OCI-LY7 (cell line): ENCODE measurements around the gene CABP2. TPM values are rescaled to one million over a fixed set of nuclear protein-coding genes. Genes with fewer than 3 reads are reported as not detected.

ENCODE experiments used
- BruUV-seq: library from RNA; stranded (reverse); fragments of 400-500 nt; replicated peaks from 2 replicates; lab custom pipeline; 2021; lab: Mats Ljungman, UMichigan
- CTCF ChIA-PET: fragments of 300-600 bp; sonication (Branson Sonifier 250); formaldehyde crosslinking; loops from one replicate; lab custom pipeline; 2022; ENCODE audit warnings: antibody characterized with exemption; ENCODE audit not compliant: unreplicated experiment; lab: Charles Lee
- POLR2A ChIA-PET: fragments of 300-600 bp; sonication (Branson Sonifier 250); formaldehyde crosslinking; loops from one replicate; lab custom pipeline; 2022; ENCODE audit warnings: antibody characterized with exemption; lab: Charles Lee
- DNase-seq: peaks from one replicate; pipeline ENCODE4 v3.0.0-alpha.2; 2015; ENCODE audit warnings: low spot score
- H2AFZ ChIP-seq: fragments of 200-600 bp; sonication (generic), shearing (Covaris generic); 2 replicates; pipeline ENCODE4 v1.6.1; 2014; ENCODE audit warnings: mild to moderate bottlenecking, antibody characterized with exemption, low read length, moderate library complexity
- H3K27ac ChIP-seq: fragments of 200-600 bp; sonication (generic); 2 replicates; pipeline ENCODE4 v1.5.1; 2014; ENCODE audit warnings: mixed run types, low read depth, mild to moderate bottlenecking, moderate library complexity, low read length, inconsistent platforms; ENCODE audit not compliant: poor library complexity, severe bottlenecking
- H3K36me3 ChIP-seq: fragments of 200-600 bp; sonication (generic); 2 replicates; pipeline ENCODE4 v1.6.1; 2014; ENCODE audit warnings: mild to moderate bottlenecking, antibody characterized with exemption, low read length, moderate library complexity, mixed read lengths; ENCODE audit not compliant: insufficient read depth
- H3K4me1 ChIP-seq: fragments of 200-600 bp; sonication (generic); 2 replicates; pipeline ENCODE4 v1.5.1; 2014; ENCODE audit warnings: mild to moderate bottlenecking, low read length; ENCODE audit not compliant: insufficient read depth, poor library complexity, severe bottlenecking
- H3K4me2 ChIP-seq: fragments of 200-600 bp; sonication (generic); 2 replicates; pipeline ENCODE4 v1.6.1; 2014; ENCODE audit warnings: mild to moderate bottlenecking, low read length
- H3K4me3 ChIP-seq: fragments of 200-600 bp; sonication (generic); 2 replicates; pipeline ENCODE4 v1.5.1; 2014; ENCODE audit warnings: mild to moderate bottlenecking, low read depth, low read length; ENCODE audit not compliant: poor library complexity, severe bottlenecking
- H3K79me2 ChIP-seq: fragments of 200-600 bp; sonication (generic); 2 replicates; pipeline ENCODE4 v1.6.1; 2016; ENCODE audit warnings: low read depth, mild to moderate bottlenecking, low read length, moderate library complexity, mixed read lengths; ENCODE audit not compliant: insufficient read depth
- H3K9me2 ChIP-seq: fragments of 200-600 bp; sonication (generic); 2 replicates; pipeline ENCODE4 v1.6.1; 2016; ENCODE audit warnings: mild to moderate bottlenecking, low read length, mixed read lengths; ENCODE audit not compliant: insufficient read depth
- H3K9me3 ChIP-seq: fragments of 200-600 bp; sonication (generic); 2 replicates; pipeline ENCODE4 v1.6.1; 2014; ENCODE audit warnings: mild to moderate bottlenecking, mixed run types, low read length, mixed read lengths
- H4K20me1 ChIP-seq: fragments of 200-600 bp; sonication (generic); 2 replicates; pipeline ENCODE4 v1.6.1; 2014; ENCODE audit warnings: mild to moderate bottlenecking, antibody characterized with exemption, low read length, moderate library complexity, mixed read lengths; ENCODE audit not compliant: insufficient read depth
- EZH2phosphoT487 ChIP-seq: fragments of 200-600 bp; sonication (generic); IDR thresholded peaks from 2 replicates; pipeline ENCODE4 v1.6.1; 2018; ENCODE audit warnings: low read depth, borderline replicate concordance, mild to moderate bottlenecking, mixed run types, antibody characterized with exemption, low read length, moderate library complexity, mixed read lengths
- intact Hi-C: fragments of 100-400 bp; cut with micrococcal nuclease; formaldehyde crosslinking; loops from one replicate; pipeline ENCODE4 v1.10.0; 2022; ENCODE audit not compliant: unreplicated experiment
- total RNA-seq, 2 experiments: library from RNA; depleted of rRNA in 1 of 2; stranded (reverse); fragments of >200 nt in 1 of 2; shearing (Covaris generic) in 1 of 2; gene quantifications; 2 replicates each; pipeline ENCODE4 v1.2.3, GENCODE V29; 2014 to 2022
- TF ChIP-seq, protein P1 (sequence below): fragments of 200-600 bp; sonication (generic); conservative IDR thresholded peaks from 2 replicates; pipeline ENCODE4 v1.5.1; 2014; ENCODE audit warnings: mild to moderate bottlenecking, antibody characterized with exemption, low read length, moderate library complexity, mixed read lengths

The CABP2 gene
- total RNA-seq, 2 experiments from 2014 or later, result not detected

DNA sequence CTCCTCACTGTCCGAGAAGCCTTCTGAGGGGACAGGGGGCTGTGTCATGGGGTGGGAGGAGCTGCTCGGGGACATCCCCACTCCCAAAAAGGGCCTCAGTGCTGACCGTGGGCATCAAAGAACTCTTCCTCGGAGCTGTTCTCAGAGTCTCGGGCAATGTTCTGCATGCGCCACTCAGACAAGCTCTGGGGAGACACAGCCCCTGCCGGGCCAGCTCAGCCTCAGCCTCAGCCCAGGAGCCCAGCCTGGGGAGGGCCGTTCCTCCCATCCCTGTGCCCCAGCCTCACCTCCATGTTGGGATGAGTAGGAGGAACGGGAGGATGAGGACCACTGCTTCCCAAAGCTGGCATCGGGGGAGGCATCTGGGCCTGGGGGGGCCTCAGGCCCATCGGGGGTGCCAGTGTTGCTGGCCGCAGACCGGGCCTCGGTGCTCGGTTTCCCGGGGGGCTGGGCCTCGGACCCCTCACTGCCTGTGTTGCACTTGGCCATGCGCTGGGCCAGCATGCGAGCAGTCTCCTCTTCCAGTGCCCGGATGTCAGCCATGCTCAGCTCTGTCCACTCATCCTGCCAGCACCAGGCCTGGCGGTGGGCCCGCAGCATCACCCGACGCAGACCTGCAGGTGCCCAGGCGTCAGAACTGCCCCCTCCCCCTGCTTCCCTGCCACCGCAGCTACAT is 23.3 kb downstream of the CABP2 start:
- no peak overlapping the region for H3K4me2 ChIP-seq
- ChIA-PET CTCF (interaction anchor here (0.6 kb wide), 1 partner anchor 98 kb away, joined by 3 read pairs; no protein-coding TSS in a partner anchor), POLR2A (no interaction called here)
- H3K79me2 ChIP-seq, result peaks cover 4% of the 10 kb centered on the region; the same call in 1 of the 2 replicates
- no peak overlapping the region for H3K4me3 ChIP-seq
- peaks cover 9% of the 10 kb centered on the region for H3K4me1 ChIP-seq
- H3K36me3 ChIP-seq, result peaks cover 9% of the 10 kb centered on the region; the same call in 1 of the 2 replicates
- BruUV-seq, result no TSS peak
- no peaks in the 10 kb centered on the region for H4K20me1 ChIP-seq
- DNase-seq, result no peak
- intact Hi-C loops, result no loop called here
- H3K27ac ChIP-seq, result no peak overlapping the region
- no peak overlapping the region for H2AFZ ChIP-seq
- TF ChIP-seq EZH2phosphoT487, result no peak
- TF ChIP-seq, protein P1, sequence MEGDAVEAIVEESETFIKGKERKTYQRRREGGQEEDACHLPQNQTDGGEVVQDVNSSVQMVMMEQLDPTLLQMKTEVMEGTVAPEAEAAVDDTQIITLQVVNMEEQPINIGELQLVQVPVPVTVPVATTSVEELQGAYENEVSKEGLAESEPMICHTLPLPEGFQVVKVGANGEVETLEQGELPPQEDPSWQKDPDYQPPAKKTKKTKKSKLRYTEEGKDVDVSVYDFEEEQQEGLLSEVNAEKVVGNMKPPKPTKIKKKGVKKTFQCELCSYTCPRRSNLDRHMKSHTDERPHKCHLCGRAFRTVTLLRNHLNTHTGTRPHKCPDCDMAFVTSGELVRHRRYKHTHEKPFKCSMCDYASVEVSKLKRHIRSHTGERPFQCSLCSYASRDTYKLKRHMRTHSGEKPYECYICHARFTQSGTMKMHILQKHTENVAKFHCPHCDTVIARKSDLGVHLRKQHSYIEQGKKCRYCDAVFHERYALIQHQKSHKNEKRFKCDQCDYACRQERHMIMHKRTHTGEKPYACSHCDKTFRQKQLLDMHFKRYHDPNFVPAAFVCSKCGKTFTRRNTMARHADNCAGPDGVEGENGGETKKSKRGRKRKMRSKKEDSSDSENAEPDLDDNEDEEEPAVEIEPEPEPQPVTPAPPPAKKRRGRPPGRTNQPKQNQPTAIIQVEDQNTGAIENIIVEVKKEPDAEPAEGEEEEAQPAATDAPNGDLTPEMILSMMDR, result no peak
- H3K9me2 ChIP-seq, result no peaks in the 10 kb centered on the region
- H3K9me3 ChIP-seq, result no peaks in the 10 kb centered on the region

DNA sequence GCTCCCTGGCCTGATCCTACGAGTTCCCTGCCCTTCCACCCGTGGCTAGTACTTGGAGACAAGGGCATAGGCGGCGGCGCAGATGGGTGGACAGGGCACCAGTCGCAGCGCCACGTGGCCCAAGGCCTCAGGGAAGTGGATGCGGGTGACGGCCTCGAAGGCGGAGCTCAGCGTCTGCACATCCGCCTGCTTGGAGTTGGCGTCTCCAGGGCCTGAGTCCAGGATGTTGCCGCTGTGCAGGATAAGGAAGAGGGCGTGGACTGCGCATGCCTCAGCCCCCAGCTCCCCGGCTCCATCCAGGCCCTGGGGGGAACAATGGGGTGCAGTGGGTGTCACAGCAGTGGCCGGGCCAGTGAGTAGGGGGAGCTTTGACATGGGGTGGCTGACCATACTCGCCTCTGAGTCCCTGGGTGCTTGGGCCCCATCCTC is 24.7 kb downstream of the CABP2 start:
- ChIA-PET POLR2A (interaction anchor here (1.1 kb wide), 1 partner anchor 13 kb away, joined by 3 read pairs; no protein-coding TSS in a partner anchor), CTCF (no interaction called here)
- H3K4me2 ChIP-seq, result no peak overlapping the region
- no peak overlapping the region for H2AFZ ChIP-seq
- no peak for DNase-seq
- no peaks in the 10 kb centered on the region for H4K20me1 ChIP-seq
- intact Hi-C loops, result no loop called here
- no peaks in the 10 kb centered on the region for H3K9me3 ChIP-seq
- no peaks in the 10 kb centered on the region for H3K9me2 ChIP-seq
- no TSS peak for BruUV-seq
- peaks cover 3% of the 10 kb centered on the region for H3K4me1 ChIP-seq
- no peaks in the 10 kb centered on the region for H3K79me2 ChIP-seq
- H3K27ac ChIP-seq, result no peak overlapping the region
- no peak for TF ChIP-seq EZH2phosphoT487
- TF ChIP-seq, protein P1, result no peak
- no peak overlapping the region for H3K4me3 ChIP-seq
- H3K36me3 ChIP-seq, result peaks cover 14% of the 10 kb centered on the region; the same call in 1 of the 2 replicates

DNA sequence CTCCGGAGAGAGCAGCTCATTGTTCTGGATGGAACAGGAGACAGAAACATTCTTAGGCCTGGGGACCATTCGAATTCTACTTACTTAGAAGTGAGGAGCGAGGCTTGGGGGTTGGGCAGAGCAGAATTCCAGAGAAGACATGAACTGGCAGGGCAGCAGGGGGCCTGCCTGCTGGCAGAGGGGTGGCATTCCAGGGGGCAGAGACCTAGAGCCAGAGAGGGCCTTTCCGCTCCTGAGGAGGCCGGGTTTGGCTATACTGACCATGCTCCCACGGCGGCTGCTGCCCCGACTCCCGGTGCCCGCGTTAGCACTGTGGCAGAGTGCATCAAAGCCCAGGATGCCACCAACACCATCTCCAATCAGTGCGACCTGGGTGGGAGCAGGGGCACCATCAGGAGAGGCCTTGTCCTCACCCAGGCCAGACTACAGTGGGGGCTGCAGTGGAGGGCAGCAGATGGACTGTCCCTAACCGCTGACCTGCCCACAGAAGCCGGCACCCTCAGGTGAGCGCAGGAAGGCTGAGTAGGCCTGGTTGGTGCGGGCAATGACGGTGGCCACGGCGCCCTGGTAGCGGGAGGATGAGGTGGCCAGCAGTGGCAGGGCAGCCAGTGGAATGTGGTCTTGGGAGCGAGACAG is 25.5 kb downstream of the CABP2 start:
- no peaks in the 10 kb centered on the region for H3K9me3 ChIP-seq
- no peak overlapping the region for H3K4me2 ChIP-seq
- intact Hi-C loops, result no loop called here
- no peak overlapping the region for H3K4me3 ChIP-seq
- no TSS peak for BruUV-seq
- no peaks in the 10 kb centered on the region for H3K79me2 ChIP-seq
- H2AFZ ChIP-seq, result no peak overlapping the region
- POLR2A ChIA-PET, result interaction anchor here (1.1 kb wide), 1 partner anchor 12 kb away, joined by 3 read pairs; no protein-coding TSS in a partner anchor
- no peaks in the 10 kb centered on the region for H4K20me1 ChIP-seq
- H3K9me2 ChIP-seq, result no peaks in the 10 kb centered on the region
- peaks cover 22% of the 10 kb centered on the region; the same call in 1 of the 2 replicates for H3K36me3 ChIP-seq
- DNase-seq, result no peak
- H3K4me1 ChIP-seq, result no peaks in the 10 kb centered on the region
- H3K27ac ChIP-seq, result no peak overlapping the region
- TF ChIP-seq EZH2phosphoT487, result no peak
- TF ChIP-seq, protein P1, result no peak
- CTCF ChIA-PET, result no interaction called here
